Lung microvascular endothelial cell (primary cell): ENCODE measurements around the gene CHN2. TPM values are rescaled to one million over a fixed set of nuclear protein-coding genes. Genes with fewer than 3 reads are reported as not detected.
"Not testable (repeated sequence)": the region's sequence is repeated elsewhere in the genome, so short reads cannot be mapped to it uniquely, and the experiment has no call there.

Source experiments
- DNase-seq, 2 donors: peaks; one replicate each; pipeline versions ENCODE4 v3.0.0 to v3.0.0-alpha.2; 2010; ENCODE audit warnings: low read depth in 2 of 2
- total RNA-seq: library from RNA; depleted of rRNA; stranded (reverse); fragments of >200 nt; gene quantifications from 2 replicates; pipeline ENCODE4 v1.2.1, GENCODE V29; 2014

The CHN2 gene
- total RNA-seq, 1 donor from 2014 or later = 0.79 TPM

DNA sequence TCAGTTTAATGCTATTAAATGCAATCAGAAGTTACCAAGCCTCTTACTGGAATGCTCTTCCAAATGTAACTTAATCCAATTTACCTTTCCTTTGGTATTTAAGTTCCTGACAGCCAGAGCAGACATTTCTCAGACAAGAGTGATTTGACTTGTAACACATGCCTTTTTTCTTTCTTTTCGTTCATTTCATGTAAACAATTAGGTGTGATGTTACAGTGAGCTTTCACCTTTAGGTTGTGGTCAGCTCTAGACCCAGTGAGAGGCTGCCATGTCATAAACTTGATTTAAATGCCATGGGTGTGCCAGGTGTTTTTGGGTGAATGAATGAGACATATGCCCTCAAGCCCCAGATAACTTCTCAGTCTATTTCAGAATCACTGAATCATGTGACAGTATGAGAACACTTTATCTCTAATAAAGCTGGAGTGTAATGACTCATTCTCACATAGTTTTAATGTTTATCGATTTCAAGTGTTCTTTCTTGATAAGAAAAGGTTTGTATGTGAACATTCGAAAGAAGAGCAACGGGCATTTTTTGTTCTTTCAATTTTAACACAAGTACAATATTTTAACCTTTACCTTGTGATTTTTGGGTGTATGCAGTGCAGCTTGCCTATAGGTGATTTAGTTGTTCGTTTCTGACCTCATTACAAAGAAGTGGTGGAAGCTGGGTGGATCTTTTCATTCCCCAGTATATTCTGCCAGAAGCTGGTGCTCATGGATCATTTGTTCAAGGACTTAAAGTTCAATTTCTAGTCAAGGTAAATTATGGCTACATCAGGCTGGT lies 61.5 kb downstream of the CHN2 start:
- DNase-seq = peak in 1 of 2 donors; percentile 36

GRCh38 chr7:29256693-29257002 lies 62.1 kb downstream of the CHN2 start:
- DNase-seq = no peak

DNA sequence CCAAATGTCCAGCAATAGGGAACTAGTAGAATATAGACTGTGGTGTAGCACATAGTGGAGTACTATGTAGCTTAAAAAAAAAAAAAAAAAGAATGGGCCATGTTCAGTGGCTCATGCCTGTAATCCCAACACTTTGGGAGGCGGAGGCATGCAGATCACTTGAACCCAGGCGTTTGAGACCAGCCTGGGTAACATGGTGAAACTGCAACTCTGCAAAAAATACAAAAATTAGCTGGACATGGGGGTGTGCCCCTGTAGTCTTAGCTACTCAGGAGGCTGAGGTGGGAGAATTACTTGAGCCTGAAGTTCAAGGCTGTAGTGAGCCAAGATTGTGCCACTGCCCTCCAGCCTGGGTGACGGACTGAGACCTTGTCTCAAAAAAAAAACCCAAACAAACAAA lies 64.4 kb downstream of the CHN2 start:
- DNase-seq = no peak

DNA sequence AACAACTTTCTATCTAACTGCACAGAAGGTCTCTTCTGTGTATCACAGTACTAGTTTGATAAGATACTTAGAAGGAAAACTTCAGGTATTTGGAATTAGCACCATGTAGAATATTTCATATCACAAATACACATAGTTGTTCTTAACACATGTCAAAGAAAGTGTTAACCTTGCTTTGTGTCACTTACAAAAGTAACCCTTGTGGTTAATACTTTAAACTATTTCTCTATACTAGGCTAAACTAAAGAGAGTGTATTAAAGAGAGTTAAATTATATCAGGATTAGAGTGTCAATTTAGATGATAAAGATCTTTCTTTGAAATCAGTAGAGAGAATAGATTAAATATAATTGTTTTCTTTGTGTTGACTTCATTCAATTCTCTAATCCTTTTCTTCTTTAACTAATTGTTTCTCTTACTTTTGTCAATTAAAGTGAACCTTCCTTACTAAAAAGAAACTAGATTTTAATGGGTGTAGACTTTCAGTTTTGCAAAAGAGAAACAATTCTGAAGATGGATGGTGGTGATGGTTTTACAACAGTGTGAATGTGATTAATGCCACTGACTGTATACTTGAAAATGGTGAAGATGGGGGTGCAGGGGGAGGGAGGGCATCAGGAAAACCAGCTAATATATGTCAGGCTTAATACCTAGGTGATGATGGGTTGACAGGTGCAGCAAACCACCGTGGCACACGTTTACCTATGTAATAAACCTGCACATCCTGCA lies 67.8 kb downstream of the CHN2 start:
- DNase-seq = no peak

DNA sequence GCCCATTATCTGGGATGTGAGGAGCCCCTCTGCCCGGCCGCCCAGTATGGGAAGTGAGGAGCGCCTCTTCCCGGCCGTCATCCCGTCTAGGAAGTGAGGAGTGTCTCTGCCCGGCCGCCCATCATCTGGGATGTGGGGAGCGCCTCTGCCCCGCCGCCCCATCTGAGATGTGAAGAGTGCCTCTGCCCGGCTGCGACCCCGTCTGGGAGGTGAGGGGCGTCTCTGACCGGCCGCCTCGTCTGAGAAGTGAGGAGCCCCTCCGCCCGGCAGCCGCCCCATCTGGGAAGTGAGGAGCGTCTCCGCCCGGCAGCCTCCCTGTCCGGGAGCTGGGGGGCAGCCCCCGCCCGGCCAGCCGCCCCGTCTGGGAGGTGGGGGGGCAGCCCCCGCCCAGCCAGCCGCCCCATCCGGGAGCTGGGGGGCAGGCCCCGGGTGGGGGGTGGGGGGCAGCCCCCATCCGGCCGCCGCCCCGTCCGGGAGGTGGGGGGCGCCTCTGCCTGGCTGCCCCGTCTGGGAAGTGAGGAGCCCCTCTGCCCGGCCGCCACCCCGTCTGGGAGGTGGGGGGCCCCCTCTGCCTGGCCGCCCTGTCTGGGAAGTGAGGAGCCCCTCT lies 69.1 kb downstream of the CHN2 start:
- DNase-seq = not testable (repeated sequence)

DNA sequence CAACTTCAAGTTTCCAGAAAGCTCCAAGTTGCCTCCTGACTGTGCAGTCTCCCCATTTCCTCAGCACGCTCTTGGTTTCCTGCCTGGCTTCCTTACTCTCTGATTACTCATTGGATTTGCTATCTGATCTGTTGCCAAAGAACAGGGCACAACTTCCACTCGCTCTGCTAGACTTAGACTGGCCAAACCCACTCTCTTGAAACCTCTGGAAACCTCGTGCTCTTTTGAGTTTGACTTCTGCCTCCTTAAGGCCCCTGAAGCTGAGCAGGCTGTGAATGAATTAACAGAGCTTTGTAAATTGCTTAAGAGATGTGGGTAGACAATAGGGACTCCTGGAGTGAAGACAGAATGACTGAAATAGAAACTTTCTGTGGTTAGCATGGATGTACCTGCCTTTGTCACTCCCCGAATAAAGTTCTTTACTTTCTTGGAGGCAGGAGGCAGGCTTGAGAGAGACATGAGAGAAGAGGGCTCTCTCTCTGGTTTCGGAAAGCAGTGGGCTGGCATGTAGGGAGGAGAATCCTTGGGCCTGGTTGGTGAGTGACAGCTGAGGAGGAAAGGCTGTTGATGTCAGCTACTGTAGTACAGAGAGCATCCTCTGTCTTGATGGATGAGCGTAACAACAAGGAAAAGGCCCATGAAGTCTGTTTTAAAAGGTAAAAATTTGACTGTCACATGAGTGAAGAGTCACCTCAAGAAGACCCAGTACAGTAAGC lies 70.8 kb downstream of the CHN2 start:
- DNase-seq = peak in 1 of 2 donors; percentile 93

- DNase-seq = no peak
These were observed 75.4 kb downstream of the CHN2 start for GRCh38 chr7:29269935-29270334.

- DNase-seq = no peak
These were observed 76.2 kb downstream of the CHN2 start for GRCh38 chr7:29270594-29271318.

DNA sequence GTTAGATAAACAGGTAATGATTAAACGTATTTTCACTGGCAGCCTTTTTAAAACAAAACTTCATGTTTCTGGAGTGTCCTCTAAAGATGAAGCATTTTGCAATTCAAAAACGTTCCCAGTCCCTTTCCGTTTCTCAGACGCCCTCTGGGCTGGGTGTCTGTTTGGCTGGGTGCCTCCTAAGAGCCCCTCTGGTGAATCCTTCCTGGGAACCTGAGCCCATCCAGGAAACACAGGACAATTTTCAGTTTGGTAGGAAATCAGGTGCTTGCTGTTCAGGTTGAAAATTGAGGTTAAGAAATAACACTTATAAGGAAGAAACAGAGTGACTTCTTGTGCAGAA lies 76.7 kb downstream of the CHN2 start:
- DNase-seq = no peak

GRCh38 chr7:29272057-29272456 lies 77.5 kb downstream of the CHN2 start:
- DNase-seq = no peak

- DNase-seq = no peak
These were observed 79.8 kb downstream of the CHN2 start for GRCh38 chr7:29274146-29275017.

DNA sequence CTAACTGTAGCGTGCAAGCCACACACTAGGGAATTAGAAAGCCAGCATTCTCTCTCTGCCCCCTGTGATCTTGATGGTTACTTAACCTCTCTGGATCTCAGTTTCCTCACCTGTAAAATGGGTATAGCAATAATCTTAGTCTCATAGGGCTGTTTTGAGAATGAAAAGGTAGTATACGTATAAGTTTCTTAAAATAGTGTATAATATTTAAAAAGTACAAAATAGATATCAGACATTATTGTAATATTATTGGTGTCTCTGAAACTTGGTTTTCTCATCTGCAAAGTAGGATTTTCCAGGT lies 80.4 kb downstream of the CHN2 start:
- DNase-seq = no peak

GRCh38 chr7:29275493-29275892 lies 80.9 kb downstream of the CHN2 start:
- no peak for DNase-seq

DNA sequence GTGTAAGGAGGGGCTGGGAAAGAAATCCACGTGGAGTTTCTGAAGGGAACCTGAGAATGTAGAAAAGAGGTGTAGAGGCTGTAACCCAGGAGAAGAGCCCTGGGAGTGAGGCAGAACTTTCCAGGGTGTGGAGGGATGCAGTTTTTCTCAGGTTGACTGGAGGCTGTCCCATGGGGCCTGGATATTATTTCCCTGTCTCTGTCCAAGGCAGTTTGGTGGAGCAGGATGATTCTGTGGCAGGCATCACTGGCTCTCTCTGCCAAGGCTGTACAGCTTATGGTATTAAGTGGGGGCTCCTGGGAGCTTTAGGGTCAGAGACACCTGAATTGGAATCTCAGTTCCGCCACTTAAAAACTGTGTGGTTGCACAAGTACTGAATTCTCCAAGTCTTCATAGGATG lies 81.6 kb downstream of the CHN2 start:
- no peak for DNase-seq

GRCh38 chr7:29276806-29277205 lies 82.2 kb downstream of the CHN2 start:
- DNase-seq = no peak

- no peak for DNase-seq
These were observed 83.1 kb downstream of the CHN2 start for GRCh38 chr7:29277436-29278215.

GRCh38 chr7:29278337-29279069 lies 83.9 kb downstream of the CHN2 start:
- DNase-seq = no peak

DNA sequence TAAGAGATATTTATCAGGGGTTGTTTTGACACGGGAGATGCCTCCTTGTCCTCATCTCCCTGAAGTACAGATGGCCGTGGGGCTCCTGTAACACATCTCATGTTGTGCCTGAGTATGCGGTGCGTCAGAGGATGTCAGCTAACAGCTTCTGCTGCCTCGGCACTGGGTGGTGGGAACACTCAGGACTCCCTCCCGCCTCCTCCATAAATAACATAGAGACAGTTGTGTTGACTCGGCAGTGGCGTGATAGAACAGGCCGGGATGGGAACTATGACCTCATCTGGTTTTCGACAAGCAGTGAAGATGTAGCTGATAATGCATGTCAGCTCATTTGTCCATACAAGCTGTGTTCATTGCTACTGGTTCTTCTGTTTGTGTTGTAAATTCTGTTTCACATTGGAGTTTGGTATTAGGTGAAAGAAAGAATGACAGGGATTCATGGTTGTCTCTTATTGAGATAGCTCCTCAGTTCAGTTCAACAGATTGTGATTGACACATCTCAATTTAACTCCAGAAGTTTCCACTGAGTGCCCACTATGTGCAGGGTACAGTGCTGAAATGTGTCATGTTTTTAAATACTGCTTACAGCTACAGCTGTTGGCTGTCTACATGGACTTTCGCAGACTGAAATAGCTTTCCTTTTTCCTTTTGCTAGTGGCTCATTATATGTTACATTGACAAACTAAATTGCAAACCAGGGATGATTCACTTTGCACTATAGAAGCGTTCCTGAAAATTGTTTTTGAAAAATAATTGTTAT lies 87.4 kb downstream of the CHN2 start:
- DNase-seq = peak in 1 of 2 donors; percentile 5
